Measurements from ENCODE around the gene MTMR11. TPM values are rescaled to one million over a fixed set of nuclear protein-coding genes. Genes with fewer than 3 reads are reported as not detected.

The MTMR11 gene
- total RNA-seq, 1 experiment from 2014 or later, result 32.3 TPM

DNA sequence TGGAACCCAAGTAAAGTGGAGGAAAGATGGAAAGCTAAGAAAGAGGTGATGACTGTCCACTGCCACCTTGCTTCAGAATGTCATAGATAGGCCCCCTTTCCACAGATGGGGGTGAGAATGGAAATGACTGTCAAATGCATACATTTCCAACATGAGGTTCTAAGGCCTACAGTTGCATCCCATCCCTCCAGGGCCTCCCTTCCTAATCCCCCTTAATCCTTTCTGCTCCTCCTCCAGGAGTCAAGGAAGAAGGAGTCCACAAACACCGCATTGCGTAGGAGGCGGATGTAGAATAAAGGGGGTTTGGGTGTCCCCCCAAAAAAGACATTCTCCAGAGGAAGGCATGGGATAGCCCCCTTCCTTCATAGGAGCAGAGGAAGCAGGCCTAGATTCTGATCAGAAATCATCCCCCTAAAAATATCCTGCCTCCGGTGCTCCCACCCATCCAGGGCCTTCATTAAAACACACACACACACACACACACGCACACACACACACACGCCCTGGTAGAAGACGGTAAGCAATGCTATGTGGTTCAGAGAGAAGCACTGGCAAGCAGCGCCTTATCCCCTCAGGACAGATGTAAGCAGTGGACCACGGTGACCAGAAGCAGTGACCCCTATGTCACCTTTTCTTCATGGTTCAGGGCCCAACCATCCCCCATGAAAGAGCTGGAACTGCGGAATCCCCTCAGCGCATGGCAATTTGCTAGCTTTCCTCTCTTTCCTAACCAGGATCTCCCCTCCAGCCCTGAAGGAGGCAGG, 21.1 kb downstream of the MTMR11 start:
- Mint-ChIP-seq H3K4me3 (ENCODE audit: low read depth, unreplicated experiment) (no peak overlapping the region), H3K4me1 (ENCODE audit: low read depth, unreplicated experiment) (no peaks in the 10 kb centered on the region), H3K27ac (ENCODE audit: unreplicated experiment) (no peak overlapping the region), H3K9me3 (ENCODE audit: low read depth, unreplicated experiment) (no peaks in the 10 kb centered on the region), H3K27me3 (ENCODE audit: unreplicated experiment) (peaks cover 51% of the 10 kb centered on the region), H3K36me3 (ENCODE audit: insufficient read depth, unreplicated experiment) (no peaks in the 10 kb centered on the region)
- TF ChIP-seq, protein P1, sequence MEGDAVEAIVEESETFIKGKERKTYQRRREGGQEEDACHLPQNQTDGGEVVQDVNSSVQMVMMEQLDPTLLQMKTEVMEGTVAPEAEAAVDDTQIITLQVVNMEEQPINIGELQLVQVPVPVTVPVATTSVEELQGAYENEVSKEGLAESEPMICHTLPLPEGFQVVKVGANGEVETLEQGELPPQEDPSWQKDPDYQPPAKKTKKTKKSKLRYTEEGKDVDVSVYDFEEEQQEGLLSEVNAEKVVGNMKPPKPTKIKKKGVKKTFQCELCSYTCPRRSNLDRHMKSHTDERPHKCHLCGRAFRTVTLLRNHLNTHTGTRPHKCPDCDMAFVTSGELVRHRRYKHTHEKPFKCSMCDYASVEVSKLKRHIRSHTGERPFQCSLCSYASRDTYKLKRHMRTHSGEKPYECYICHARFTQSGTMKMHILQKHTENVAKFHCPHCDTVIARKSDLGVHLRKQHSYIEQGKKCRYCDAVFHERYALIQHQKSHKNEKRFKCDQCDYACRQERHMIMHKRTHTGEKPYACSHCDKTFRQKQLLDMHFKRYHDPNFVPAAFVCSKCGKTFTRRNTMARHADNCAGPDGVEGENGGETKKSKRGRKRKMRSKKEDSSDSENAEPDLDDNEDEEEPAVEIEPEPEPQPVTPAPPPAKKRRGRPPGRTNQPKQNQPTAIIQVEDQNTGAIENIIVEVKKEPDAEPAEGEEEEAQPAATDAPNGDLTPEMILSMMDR (IDR thresholded peaks at IDR 0.05; ENCODE audit: unreplicated experiment), result no peak
- intact Hi-C loops (cut with micrococcal nuclease; ENCODE audit: unreplicated experiment), result no loop called here
- DNase-seq, result no peak
- CTCF ChIA-PET, result no interaction called here
- BruUV-seq (replicated peaks), result no TSS peak

GRCh38 chr1:149914545-149914944, 22.1 kb downstream of the MTMR11 start:
- H3K9me3 Mint-ChIP-seq (ENCODE audit: low read depth, unreplicated experiment), result no peaks in the 10 kb centered on the region
- peaks cover 62% of the 10 kb centered on the region for H3K27me3 Mint-ChIP-seq (ENCODE audit: unreplicated experiment)
- TF ChIP-seq, protein P1 (IDR thresholded peaks at IDR 0.05; ENCODE audit: unreplicated experiment), result no peak
- no peak overlapping the region for H3K27ac Mint-ChIP-seq (ENCODE audit: unreplicated experiment)
- no peaks in the 10 kb centered on the region for H3K36me3 Mint-ChIP-seq (ENCODE audit: insufficient read depth, unreplicated experiment)
- BruUV-seq (replicated peaks), result no TSS peak
- no peaks in the 10 kb centered on the region for H3K4me1 Mint-ChIP-seq (ENCODE audit: low read depth, unreplicated experiment)
- no peak overlapping the region for H3K4me3 Mint-ChIP-seq (ENCODE audit: low read depth, unreplicated experiment)
- no peak for DNase-seq
- intact Hi-C loops (cut with micrococcal nuclease; ENCODE audit: unreplicated experiment), result no loop called here
- CTCF ChIA-PET, result interaction anchor here (0.6 kb wide), 1 partner anchor 235 kb away, joined by 3 read pairs; the partner anchor contains the start of gene PLEKHO1

- Mint-ChIP-seq H3K27ac (ENCODE audit: unreplicated experiment) (no peak overlapping the region), H3K27me3 (ENCODE audit: unreplicated experiment) (peaks cover 18% of the 10 kb centered on the region), H3K4me3 (ENCODE audit: low read depth, unreplicated experiment) (no peak overlapping the region), H3K9me3 (ENCODE audit: low read depth, unreplicated experiment) (no peaks in the 10 kb centered on the region), H3K4me1 (ENCODE audit: low read depth, unreplicated experiment) (no peaks in the 10 kb centered on the region), H3K36me3 (ENCODE audit: insufficient read depth, unreplicated experiment) (peaks cover 4% of the 10 kb centered on the region)
- TF ChIP-seq, protein P1 (IDR thresholded peaks at IDR 0.05; ENCODE audit: unreplicated experiment), result no peak
- CTCF ChIA-PET, result no interaction called here
- intact Hi-C loops (cut with micrococcal nuclease; ENCODE audit: unreplicated experiment), result no loop called here
- BruUV-seq (replicated peaks), result no TSS peak
- no peak for DNase-seq
These were observed 30.1 kb downstream of the MTMR11 start for GRCh38 chr1:149906570-149907075.

DNA sequence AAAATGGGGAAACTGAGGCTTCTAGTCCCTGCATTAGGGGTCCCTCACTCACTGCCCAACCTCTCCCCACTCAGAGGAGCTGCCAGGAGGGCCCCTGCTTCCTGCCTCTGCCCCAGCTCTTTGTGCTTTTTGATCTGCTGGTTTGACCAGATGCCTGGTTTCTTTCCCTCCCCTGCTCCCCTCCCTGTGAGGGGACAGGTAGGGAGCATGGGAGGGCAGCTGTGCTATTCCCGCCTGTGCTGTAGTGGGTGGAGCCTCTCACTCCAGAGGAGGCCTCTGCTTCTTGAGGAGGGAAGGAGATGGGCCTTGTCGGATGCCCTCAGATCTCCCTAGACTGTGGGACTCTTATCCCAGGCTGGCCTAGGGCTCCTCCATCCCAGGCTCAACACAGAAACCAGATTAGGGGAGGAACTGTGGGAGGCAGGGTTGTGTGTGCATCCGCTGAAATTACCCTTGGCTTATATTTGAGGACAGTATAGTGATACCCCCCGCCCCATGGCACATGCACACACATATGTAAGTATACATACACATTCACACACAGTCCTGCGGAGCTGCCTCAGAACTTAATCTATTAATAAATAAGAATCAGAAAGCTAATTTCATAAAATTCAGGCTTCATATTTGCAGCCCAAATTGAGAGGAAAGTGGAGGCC, 32.7 kb downstream of the MTMR11 start:
- TF ChIP-seq, protein P1 (IDR thresholded peaks at IDR 0.05; ENCODE audit: unreplicated experiment), result no peak
- H3K27ac Mint-ChIP-seq (ENCODE audit: unreplicated experiment), result no peak overlapping the region
- H3K4me1 Mint-ChIP-seq (ENCODE audit: low read depth, unreplicated experiment), result peaks cover 17% of the 10 kb centered on the region
- DNase-seq, result no peak
- CTCF ChIA-PET, result no interaction called here
- no peak overlapping the region for H3K4me3 Mint-ChIP-seq (ENCODE audit: low read depth, unreplicated experiment)
- intact Hi-C loops (cut with micrococcal nuclease; ENCODE audit: unreplicated experiment), result no loop called here
- no TSS peak for BruUV-seq (replicated peaks)
- no peaks in the 10 kb centered on the region for H3K27me3 Mint-ChIP-seq (ENCODE audit: unreplicated experiment)
- no peaks in the 10 kb centered on the region for H3K9me3 Mint-ChIP-seq (ENCODE audit: low read depth, unreplicated experiment)
- peaks cover 16% of the 10 kb centered on the region for H3K36me3 Mint-ChIP-seq (ENCODE audit: insufficient read depth, unreplicated experiment)
